CD4-positive, alpha-beta T cell treated with Interleukin-17A for 1 hour (primary cell): ENCODE results near the gene PTOV1.

Experiments
- DNase-seq: peaks from one replicate; pipeline ENCODE4 v3.0.0-alpha.2; 2020

The PTOV1 gene

GRCh38 chr19:49892716-49893115 is 41.8 kb downstream of the PTOV1 start:
- no peak for DNase-seq

GRCh38 chr19:49894011-49894664 is 43.2 kb downstream of the PTOV1 start:
- DNase-seq, result no peak

- peak; percentile 66 for DNase-seq
Observed at GRCh38 chr19:49894879-49895565, 44.1 kb downstream of the PTOV1 start.

- DNase-seq, result no peak
Observed at GRCh38 chr19:49895566-49896297, 44.8 kb downstream of the PTOV1 start.

GRCh38 chr19:49896863-49897621 is 46.1 kb downstream of the PTOV1 start, which contains the start of gene IL4I1:
IL4I1 (minus strand) TSS chr19:49896887; CDS start chr19:49896160, 727 bp downstream.
- peak; percentile 92 for DNase-seq

- no peak for DNase-seq
Observed at GRCh38 chr19:49904136-49904535, 53.2 kb downstream of the PTOV1 start.

GRCh38 chr19:49906879-49907564 is 56.1 kb downstream of the PTOV1 start:
- DNase-seq, result no peak

GRCh38 chr19:49907745-49908446 is 56.9 kb downstream of the PTOV1 start:
- no peak for DNase-seq

GRCh38 chr19:49908480-49909420 is 57.8 kb downstream of the PTOV1 start:
- DNase-seq, result no peak

- DNase-seq, result no peak
Observed at GRCh38 chr19:49910179-49910578, 59.2 kb downstream of the PTOV1 start.
